Mesothelial cell of epicardium (in vitro differentiated cells): ENCODE results near the gene PDLIM4. TPM values are rescaled to one million over a fixed set of nuclear protein-coding genes. Genes with fewer than 3 reads are reported as not detected.

Source experiments
- DNase-seq, 2 experiments: peaks; one replicate each; pipeline ENCODE4 v3.0.0; 2021; ENCODE audit warnings: low spot score in 2 of 2; ENCODE audit not compliant: unreplicated experiment in 2 of 2
- H3K27ac Mint-ChIP-seq: 2 replicates; pipeline ENCODE4 v1.8.0; 2021; ENCODE audit warnings: mixed read lengths
- H3K27me3 Mint-ChIP-seq: 2 replicates; pipeline ENCODE4 v1.8.0; 2021; ENCODE audit warnings: low read depth, mixed read lengths
- H3K36me3 Mint-ChIP-seq: 2 replicates; pipeline ENCODE4 v1.8.0; 2021; ENCODE audit warnings: mixed read lengths
- H3K4me1 Mint-ChIP-seq: 2 replicates; pipeline ENCODE4 v1.8.0; 2021; ENCODE audit warnings: mixed read lengths
- H3K4me3 Mint-ChIP-seq: 2 replicates; pipeline ENCODE4 v1.8.0; 2021; ENCODE audit warnings: mild to moderate bottlenecking, moderate library complexity, mixed read lengths
- H3K9me3 Mint-ChIP-seq: 2 replicates; pipeline ENCODE4 v1.8.0; 2021; ENCODE audit warnings: mixed read lengths
- CTCF ChIP-seq: fragments of 200-600 bp; sonication (generic); IDR thresholded peaks from one replicate; pipeline ENCODE4 v1.5.0; 2021; ENCODE audit warnings: antibody characterized with exemption; ENCODE audit not compliant: unreplicated experiment
- total RNA-seq: library from RNA; stranded (reverse); gene quantifications from 3 replicates; pipeline ENCODE4 v1.2.1, GENCODE V29; 2021

The PDLIM4 gene
- total RNA-seq, 1 donor from 2014 or later, result 50.7 TPM

GRCh38 chr5:132211787-132212186, 45.7 kb upstream of the PDLIM4 start:
- H3K4me3 Mint-ChIP-seq, result no peak overlapping the region
- no peaks in the 10 kb centered on the region for H3K27me3 Mint-ChIP-seq
- no peak for DNase-seq
- no peak for TF ChIP-seq CTCF
- peaks cover 28% of the 10 kb centered on the region for H3K36me3 Mint-ChIP-seq
- no peak overlapping the region for H3K27ac Mint-ChIP-seq
- no peaks in the 10 kb centered on the region for H3K9me3 Mint-ChIP-seq
- peaks cover 3% of the 10 kb centered on the region for H3K4me1 Mint-ChIP-seq

- H3K27ac Mint-ChIP-seq, result no peak overlapping the region
- no peak for DNase-seq
Measured at GRCh38 chr5:132213666-132214065, 43.8 kb upstream of the PDLIM4 start.

GRCh38 chr5:132214491-132214890, 43.0 kb upstream of the PDLIM4 start:
- Mint-ChIP-seq H3K27ac (no peak overlapping the region), H3K27me3 (no peaks in the 10 kb centered on the region)

More at GRCh38 chr5:132213666-132214065, 43.8 kb upstream of the PDLIM4 start:
- TF ChIP-seq CTCF, result no peak
- Mint-ChIP-seq H3K4me1 (peaks cover 3% of the 10 kb centered on the region), H3K9me3 (no peaks in the 10 kb centered on the region), H3K27me3 (no peaks in the 10 kb centered on the region), H3K36me3 (peaks cover 31% of the 10 kb centered on the region), H3K4me3 (no peak overlapping the region)

GRCh38 chr5:132215329-132215728, 42.2 kb upstream of the PDLIM4 start:
- H3K27ac Mint-ChIP-seq, result no peak overlapping the region
- peaks cover 26% of the 10 kb centered on the region for H3K36me3 Mint-ChIP-seq
- H3K4me1 Mint-ChIP-seq, result peaks cover 6% of the 10 kb centered on the region
- H3K27me3 Mint-ChIP-seq, result no peaks in the 10 kb centered on the region
- no peak overlapping the region for H3K4me3 Mint-ChIP-seq
- no peak for DNase-seq
- TF ChIP-seq CTCF, result no peak
- no peaks in the 10 kb centered on the region for H3K9me3 Mint-ChIP-seq

More at GRCh38 chr5:132214491-132214890, 43.0 kb upstream of the PDLIM4 start:
- no peak for TF ChIP-seq CTCF
- peaks cover 3% of the 10 kb centered on the region for H3K4me1 Mint-ChIP-seq
- H3K36me3 Mint-ChIP-seq, result peaks cover 26% of the 10 kb centered on the region
- DNase-seq, result no peak
- H3K9me3 Mint-ChIP-seq, result no peaks in the 10 kb centered on the region
- no peak overlapping the region for H3K4me3 Mint-ChIP-seq

- no peak for DNase-seq
- no peaks in the 10 kb centered on the region for H3K9me3 Mint-ChIP-seq
- peaks cover 13% of the 10 kb centered on the region for H3K4me1 Mint-ChIP-seq
- no peak overlapping the region for H3K4me3 Mint-ChIP-seq
- peaks cover 26% of the 10 kb centered on the region for H3K36me3 Mint-ChIP-seq
- no peaks in the 10 kb centered on the region for H3K27me3 Mint-ChIP-seq
- no peak for TF ChIP-seq CTCF
- H3K27ac Mint-ChIP-seq, result no peak overlapping the region
Measured at GRCh38 chr5:132218321-132218720, 39.2 kb upstream of the PDLIM4 start.
